ENCODE results near the gene KIT. TPM values are rescaled to one million over a fixed set of nuclear protein-coding genes. Genes with fewer than 3 reads are reported as not detected.

The KIT gene
- total and polyA plus RNA-seq, 2 of the 13 experiments (the other 11 are each of a cell fraction or from before 2014, with no cell fraction given), result not detected

DNA sequence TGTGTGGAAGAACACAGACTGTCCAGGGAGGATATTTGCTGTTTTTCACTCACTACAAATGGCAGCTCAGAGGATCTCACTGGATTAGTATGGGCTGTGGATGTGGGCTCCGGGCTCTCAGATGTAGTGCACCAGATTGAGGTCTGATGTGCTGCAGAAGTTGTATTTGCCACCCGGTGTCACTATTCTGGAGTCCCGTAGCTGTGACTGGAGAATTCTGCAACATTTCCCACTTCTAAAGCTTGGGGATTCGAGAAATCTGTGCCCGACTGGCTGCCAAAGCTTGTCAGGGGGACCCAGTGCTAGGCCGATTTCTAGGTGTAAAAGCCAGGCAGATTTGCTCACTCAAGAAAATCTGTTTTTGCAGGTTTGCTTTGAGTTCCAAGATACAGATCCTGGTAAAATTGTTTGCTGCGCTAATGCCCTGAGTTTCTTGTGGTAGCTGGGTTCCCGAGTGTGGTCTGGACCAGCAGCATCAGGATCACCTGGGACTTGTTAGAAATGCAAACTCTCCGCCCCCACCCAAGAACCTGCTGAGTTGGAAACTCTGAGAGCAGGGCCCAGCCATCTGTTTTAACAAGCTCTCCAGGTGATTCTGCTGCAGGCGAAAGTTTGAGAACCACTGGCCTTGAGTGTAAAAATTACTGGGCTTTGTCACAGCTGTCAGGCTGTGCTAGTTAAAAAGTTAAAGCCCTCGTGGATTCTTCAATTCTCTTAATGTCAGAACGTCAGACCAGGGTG, 18.1 kb downstream of the KIT start (continued):
- TF ChIP-seq POLR2A (IDR thresholded peaks at IDR 0.05; ENCODE audit: insufficient read depth in 1 of 2, low read depth in 2 of 2, low read length in 2 of 2) (no peak), ZSCAN22 (CRISPR knock-in tag; IDR thresholded peaks at IDR 0.05) (no peak), ZKSCAN5 (CRISPR knock-in tag; IDR thresholded peaks at IDR 0.05) (no peak), ZKSCAN8 (CRISPR knock-in tag; IDR thresholded peaks at IDR 0.05; ENCODE audit: borderline replicate concordance) (no peak), CENPX (CRISPR knock-in tag; IDR thresholded peaks at IDR 0.05) (no peak)

DNA sequence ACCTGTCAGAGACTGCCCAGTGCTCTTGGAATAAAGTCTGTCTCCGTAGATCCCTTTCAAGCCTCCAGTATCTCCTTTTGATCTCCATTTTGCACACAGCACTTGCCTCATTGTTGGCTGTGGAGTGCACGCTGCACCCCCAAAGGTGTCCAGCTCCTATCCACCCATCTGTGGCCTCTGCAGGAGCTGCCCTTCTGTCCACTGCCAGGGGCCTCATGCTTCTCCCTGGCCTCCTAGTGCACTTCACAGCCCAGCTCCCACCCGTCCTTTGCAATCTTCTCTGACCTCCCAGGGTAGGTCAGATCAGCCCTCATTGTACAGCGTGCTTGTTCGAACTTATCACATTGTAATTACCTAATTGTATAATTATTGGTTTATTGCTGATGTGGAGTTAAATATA, 18.9 kb downstream of the KIT start:
- Histone ChIP-seq H3K27ac (ENCODE audit: extremely low read length, insufficient read depth, low read length) (no peak overlapping the region), H4K20me1 (ENCODE audit: insufficient read depth, low read length) (no peaks in the 10 kb centered on the region), H2AFZ (ENCODE audit: low read length) (no peak overlapping the region), H3K4me2 (ENCODE audit: low read depth, low read length) (no peak overlapping the region), H3K9me3 (ENCODE audit: low read length) (no peaks in the 10 kb centered on the region), H3K27me3 (ENCODE audit: control insufficient read depth in 1 of 2, insufficient read depth in 2 of 2, low read length in 2 of 2) (peaks cover 0 to 4% of the 10 kb centered on the region in 2 experiments; a peak in 2 of 5 replicates), H3K4me1 (ENCODE audit: insufficient read depth, low read length) (no peaks in the 10 kb centered on the region), H3K79me2 (ENCODE audit: insufficient read depth, low read length) (no peaks in the 10 kb centered on the region), H3K4me3 (replicated peaks in 1 of 3; ENCODE audit: insufficient read depth in 1 of 3, low read depth in 2 of 3, low read length in 3 of 3) (no peak overlapping the region), H3K9ac (ENCODE audit: insufficient read depth, low read depth, low read length) (no peak overlapping the region), H3K36me3 (replicated peaks in 1 of 2; ENCODE audit: control insufficient read depth in 1 of 2, insufficient read depth in 2 of 2, low read length in 2 of 2) (no peaks in the 10 kb centered on the region)
- ChIA-PET CTCF (ENCODE audit: low intra/inter-chr PET ratio, low total read pairs) (no interaction called here), POLR2A (no interaction called here)
- in situ Hi-C loops (cut with HindIII; ENCODE audit: extremely low pct_ligation_motif_present, low pct_unique_long_range_greater_than_20kb), result loop anchor here (25.0 kb wide), 1 partner anchor 636 kb away; no protein-coding TSS in a partner anchor
- FAIRE-seq (no peak), DNase-seq (ENCODE audit: low spot score) (no peak), ATAC-seq (no peak)
- WGBS (ENCODE audit: low lambda C conversion rate), result 14% methylated on average over 5 of the region's 5 CpGs
- BruUV-seq (replicated peaks), result no TSS peak
- TF ChIP-seq BHLHE40 (IDR thresholded peaks at IDR 0.05; ENCODE audit: low read length), result no peak
- TF ChIP-seq SYNCRIP (IDR thresholded peaks at IDR 0.05; ENCODE audit: insufficient read depth, low read depth, low read length), result no peak
- no peak for TF ChIP-seq KAT2B (IDR thresholded peaks at IDR 0.05; ENCODE audit: borderline replicate concordance, low read depth, low read length)
- no peak for TF ChIP-seq ATF7-NPFF (CRISPR knock-in tag; IDR thresholded peaks at IDR 0.05; ENCODE audit: low read depth)
- intact Hi-C loops (cut with micrococcal nuclease; ENCODE audit: unreplicated experiment), result no loop called here

Data from HepG2 (cell line).